ENCODE measurements around the gene NR3C2.

The NR3C2 gene

DNA sequence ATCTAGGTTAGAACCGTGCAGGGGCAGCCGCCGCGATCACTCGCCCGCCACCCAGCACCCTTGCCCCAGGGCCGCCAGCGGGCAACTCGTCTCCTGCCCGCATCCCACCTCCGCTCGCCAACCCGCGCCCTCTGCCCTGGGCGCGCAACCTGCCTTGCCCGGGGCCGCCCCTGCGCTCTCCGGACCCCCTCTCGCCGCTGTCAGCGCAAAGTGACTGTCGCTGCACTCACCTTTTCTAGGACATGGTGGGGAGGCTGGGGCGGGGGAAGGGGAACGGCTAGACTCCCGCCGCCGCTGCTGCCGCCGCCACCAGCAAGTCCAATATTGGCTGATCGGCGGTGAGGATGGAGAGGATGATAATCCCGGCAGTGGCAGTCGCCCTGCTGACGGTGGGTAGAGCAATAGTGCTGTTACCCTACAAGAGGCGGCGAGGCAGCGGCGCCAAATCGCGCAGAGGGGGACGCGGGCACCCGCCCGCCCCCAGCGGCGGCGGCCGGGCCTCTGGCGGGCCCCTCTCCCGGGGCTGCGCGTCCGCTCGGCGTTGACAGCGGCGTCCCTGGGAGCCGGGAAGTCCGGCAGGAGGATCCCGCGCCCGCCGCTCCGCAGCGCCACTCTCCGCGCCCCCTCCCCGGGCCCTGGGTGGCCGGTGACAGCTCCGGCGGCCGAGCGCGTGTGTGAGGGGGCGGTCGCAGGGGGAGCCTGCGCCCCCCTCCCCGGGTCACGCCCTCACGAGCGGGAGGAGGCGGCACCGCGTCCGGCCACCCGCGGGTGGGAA lies 2.3 kb upstream of the NR3C2 start:
- H3K27ac ChIP-seq: peak overlapping the region; percentile 74
- no peak for TF ChIP-seq ZFX (IDR thresholded peaks at IDR 0.05; ENCODE audit: borderline replicate concordance)
- TF ChIP-seq, protein P1, sequence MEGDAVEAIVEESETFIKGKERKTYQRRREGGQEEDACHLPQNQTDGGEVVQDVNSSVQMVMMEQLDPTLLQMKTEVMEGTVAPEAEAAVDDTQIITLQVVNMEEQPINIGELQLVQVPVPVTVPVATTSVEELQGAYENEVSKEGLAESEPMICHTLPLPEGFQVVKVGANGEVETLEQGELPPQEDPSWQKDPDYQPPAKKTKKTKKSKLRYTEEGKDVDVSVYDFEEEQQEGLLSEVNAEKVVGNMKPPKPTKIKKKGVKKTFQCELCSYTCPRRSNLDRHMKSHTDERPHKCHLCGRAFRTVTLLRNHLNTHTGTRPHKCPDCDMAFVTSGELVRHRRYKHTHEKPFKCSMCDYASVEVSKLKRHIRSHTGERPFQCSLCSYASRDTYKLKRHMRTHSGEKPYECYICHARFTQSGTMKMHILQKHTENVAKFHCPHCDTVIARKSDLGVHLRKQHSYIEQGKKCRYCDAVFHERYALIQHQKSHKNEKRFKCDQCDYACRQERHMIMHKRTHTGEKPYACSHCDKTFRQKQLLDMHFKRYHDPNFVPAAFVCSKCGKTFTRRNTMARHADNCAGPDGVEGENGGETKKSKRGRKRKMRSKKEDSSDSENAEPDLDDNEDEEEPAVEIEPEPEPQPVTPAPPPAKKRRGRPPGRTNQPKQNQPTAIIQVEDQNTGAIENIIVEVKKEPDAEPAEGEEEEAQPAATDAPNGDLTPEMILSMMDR (IDR thresholded peaks at IDR 0.05): peak; percentile 27; the same call in 1 of the 2 replicates

DNA sequence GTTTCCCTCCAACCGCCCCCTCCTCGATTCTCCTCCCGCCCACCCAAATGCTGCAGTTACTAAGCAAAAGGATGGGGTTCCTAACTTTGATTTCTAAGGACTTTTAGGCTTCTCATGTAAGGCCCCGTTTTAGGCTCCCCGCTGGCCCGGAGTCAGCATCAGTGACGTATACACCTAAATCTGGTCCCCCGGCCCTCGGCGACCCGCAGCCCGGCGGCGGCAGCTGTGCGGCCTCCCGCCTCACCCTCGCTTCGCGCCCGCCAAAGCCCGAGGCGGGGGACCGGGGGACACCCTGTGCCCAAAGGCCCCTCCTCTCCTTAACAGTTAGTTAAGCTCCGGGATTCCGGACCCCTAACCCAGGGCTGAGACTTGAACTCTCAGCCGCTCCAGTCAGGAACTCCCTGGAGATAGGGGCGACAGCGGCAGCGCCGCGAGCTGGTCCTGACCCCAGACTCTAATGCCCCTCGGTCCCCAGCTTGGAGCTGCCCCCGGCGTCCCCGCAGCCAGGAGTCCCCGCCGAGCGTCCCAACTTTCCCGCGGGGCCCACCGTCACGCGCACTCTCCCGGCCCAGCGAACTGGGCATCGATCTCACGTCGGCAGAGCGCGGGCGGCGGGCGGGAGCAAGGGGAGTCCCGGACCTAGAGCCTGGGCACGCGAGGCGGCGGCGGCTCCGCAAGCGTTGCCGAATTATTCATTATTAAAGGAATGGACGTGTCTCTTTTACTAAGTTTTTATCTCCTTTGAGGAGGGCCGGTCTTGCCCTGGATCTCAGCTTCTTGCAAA lies 1.5 kb upstream of the NR3C2 start:
- peak overlapping the region; percentile 74 for H3K27ac ChIP-seq
- no peak for TF ChIP-seq ZFX (IDR thresholded peaks at IDR 0.05; ENCODE audit: borderline replicate concordance)
- TF ChIP-seq, protein P1 (IDR thresholded peaks at IDR 0.05): no peak

DNA sequence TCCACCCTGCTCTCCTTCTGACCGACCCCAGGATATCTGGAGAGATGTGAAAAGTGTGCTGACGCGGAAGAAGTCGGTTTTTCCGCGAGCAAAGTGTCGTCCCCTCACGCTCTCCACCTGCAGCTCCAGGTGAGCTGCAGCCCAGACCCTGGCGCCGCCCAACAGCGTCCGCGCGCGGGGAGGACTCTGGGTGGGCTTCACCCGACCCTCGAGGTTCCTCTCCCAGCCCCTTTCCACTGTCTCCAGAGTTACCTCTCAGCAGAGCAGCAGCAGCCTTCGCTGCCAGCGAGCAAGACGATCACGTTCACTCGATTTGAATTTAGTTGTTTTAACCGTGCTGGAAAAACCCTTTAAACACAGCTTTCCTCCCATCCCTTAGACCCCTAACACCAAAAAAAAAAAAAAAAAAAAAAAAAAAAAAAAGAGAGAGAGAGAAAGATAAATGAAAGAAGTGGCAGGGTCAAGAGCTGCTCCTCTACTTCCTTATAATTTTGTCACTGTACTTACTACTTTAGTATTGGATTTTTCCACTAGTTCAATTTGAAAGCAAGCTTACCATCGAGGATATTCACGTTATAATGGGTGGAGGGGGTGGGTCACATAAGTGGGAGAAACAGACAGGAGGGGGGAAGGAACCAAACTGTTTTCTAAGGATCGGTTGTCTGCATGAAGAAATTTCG lies 758 bp upstream of the NR3C2 start:
- peak overlapping the region; percentile 74 for H3K27ac ChIP-seq
- TF ChIP-seq, protein P1 (IDR thresholded peaks at IDR 0.05): no peak
- no peak for TF ChIP-seq ZFX (IDR thresholded peaks at IDR 0.05; ENCODE audit: borderline replicate concordance)

DNA sequence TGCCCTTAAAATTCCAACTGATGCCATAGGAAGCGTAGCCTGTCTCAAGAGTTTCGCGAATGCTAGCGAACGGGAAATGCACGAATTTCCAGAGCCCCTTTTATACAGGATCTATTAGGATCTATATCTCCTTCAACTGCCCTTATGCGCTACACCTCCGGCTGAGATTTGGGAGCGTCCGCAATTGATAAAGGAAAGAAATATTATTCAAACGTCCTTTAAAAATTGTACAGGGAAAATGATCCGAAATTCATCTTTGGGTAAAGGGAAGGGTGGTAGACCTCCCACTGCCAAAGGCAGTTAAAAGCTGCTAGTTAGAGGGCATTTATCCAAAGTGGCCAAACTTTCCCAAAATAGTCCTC lies 609 bp downstream of the NR3C2 start:
- H3K27ac ChIP-seq: peak overlapping the region; percentile 74
- TF ChIP-seq ZFX (IDR thresholded peaks at IDR 0.05; ENCODE audit: borderline replicate concordance): no peak
- TF ChIP-seq, protein P1 (IDR thresholded peaks at IDR 0.05): no peak

DNA sequence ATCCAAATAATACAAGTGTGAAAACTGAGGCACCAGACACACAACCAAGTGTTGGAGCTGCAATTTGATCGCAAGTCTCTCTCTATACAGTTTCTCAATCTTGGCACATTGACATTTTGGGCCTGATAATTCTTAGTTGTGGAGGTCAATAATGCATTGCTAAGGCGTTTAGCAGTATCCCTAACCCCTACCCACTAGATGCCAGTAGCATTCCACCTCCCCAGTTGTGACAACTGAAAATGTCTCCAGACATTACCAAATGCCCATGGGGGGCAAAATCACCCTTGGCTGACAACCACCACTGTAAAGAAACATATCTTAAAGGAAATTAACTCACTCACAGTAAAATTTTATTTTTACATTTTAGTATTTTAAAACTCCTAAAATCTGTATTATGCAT lies 4.2 kb downstream of the NR3C2 start:
- TF ChIP-seq, protein P1 (IDR thresholded peaks at IDR 0.05): no peak
- H3K27ac ChIP-seq: no peak overlapping the region

DNA sequence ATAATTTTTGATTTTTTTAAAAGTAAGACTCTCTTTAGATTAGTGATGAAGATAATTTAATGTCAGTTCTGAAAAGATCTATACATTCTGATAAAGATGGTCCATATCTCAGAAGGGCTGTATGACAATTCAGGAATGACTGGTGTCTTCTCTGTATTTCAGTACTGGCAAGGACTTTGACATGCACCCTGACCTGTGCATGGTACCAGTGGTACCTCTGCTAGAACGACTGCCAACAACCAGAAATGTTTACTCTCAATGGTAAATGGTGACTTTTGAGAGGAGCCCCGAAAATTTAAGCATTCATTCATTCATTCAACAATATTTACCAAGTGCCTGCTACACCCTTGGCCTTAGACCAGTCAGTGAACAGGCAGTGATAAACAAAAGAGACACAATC lies 4.8 kb downstream of the NR3C2 start:
- TF ChIP-seq, protein P1 (IDR thresholded peaks at IDR 0.05): no peak
- TF ChIP-seq ZFX (IDR thresholded peaks at IDR 0.05; ENCODE audit: borderline replicate concordance): no peak

More for the DNA sequence above, 4.8 kb downstream of the NR3C2 start:
- H3K27ac ChIP-seq: no peak overlapping the region
